T-helper 2 cell treated with Interferon-gamma antibody and Interleukin-4, amounts not matched to agents 100 ng/mL and 5 ng/mL, for 36 hours (primary cell): ENCODE measurements around the gene ARMH4. TPM values are rescaled to one million over a fixed set of nuclear protein-coding genes. Genes with fewer than 3 reads are reported as not detected.

Source experiments
- intact Hi-C: fragments of 100-400 bp; cut with micrococcal nuclease; formaldehyde crosslinking; loops from one replicate; pipeline ENCODE4 v1.15.1; 2023
- total RNA-seq: library from RNA; stranded (reverse); gene quantifications from 2 replicates; pipeline ENCODE4 v1.2.3, GENCODE V29; 2022

The ARMH4 gene
- total RNA-seq, 1 donor from 2014 or later = not detected

DNA sequence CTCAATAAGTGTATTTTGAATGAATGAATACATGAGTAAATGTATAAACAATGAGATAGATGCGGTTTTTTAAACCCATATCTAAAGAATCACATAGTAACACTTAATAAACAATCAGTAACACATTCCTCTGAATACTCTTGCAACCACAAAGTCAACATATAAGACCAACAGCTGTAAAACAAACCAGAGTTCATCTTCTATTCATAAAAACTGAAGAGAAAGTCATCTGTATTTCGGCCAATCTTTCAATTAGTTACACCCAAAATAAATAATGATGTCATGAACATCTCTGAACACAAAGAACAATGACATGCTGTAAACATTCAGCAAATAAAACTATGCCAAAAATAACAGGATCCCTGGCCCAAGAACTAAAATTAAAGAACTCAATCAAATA, 47.2 kb downstream of the ARMH4 start:
- intact Hi-C loops = loop anchor here (10.0 kb wide), 1 partner anchor 290 kb away; the partner anchor contains the start of gene TOMM20L

DNA sequence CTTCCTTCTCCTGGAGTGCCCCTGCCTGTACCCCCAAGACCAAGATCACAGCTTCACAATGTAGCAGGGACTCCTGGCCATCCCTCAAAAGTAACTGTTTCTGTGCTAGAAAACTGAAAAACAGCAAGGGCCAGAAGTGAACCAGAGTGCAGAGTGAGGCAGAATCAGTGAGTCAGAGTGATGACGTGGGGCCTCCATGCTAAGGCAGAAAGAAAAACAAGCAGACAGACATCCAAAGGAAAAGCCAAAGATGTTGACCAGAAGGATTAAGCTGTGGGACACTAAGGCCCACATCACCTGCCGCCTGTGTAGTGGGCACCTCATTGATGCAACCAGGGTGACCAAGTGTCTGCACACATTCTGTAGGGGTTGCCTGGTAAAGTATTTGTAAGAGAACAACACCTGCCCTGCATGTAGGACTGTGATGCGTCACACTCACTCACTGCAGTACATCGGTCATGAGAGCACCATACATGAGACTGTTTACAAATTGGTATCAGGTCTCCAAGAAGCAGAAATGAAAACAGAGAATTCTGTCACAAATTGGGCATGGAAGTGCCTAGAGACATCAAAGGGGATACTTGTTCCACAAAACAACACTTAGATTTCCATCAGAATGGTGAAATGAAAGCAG, 51.2 kb downstream of the ARMH4 start:
- intact Hi-C loops = loop anchor here (10.0 kb wide), 1 partner anchor 294 kb away; the partner anchor contains the start of gene TOMM20L

DNA sequence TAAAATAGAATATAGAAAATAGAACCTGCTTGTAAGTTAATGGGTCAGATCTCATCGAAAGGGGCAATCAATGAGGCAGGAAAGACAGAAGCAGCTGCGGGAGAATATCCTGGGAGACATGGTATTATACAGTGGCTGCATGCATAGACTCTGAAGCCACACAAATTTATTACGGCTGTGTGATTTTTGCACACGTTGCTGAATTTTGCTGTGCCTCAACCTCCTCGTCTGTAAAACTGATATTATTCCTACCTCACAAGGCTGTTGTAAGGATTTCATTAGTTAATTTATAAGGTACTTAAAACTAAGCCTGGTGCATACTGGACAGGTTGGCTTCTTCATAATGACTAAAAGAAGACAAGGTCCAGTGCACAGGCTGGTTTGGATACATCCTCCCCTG, 52.3 kb downstream of the ARMH4 start:
- intact Hi-C loops = loop anchor here (10.0 kb wide), 1 partner anchor 295 kb away; the partner anchor contains the start of gene TOMM20L

- intact Hi-C loops = no loop called here
Observed at GRCh38 chr14:58098507-58098906, 53.5 kb downstream of the ARMH4 start.

GRCh38 chr14:58096731-58097130, 55.3 kb downstream of the ARMH4 start:
- intact Hi-C loops = no loop called here

DNA sequence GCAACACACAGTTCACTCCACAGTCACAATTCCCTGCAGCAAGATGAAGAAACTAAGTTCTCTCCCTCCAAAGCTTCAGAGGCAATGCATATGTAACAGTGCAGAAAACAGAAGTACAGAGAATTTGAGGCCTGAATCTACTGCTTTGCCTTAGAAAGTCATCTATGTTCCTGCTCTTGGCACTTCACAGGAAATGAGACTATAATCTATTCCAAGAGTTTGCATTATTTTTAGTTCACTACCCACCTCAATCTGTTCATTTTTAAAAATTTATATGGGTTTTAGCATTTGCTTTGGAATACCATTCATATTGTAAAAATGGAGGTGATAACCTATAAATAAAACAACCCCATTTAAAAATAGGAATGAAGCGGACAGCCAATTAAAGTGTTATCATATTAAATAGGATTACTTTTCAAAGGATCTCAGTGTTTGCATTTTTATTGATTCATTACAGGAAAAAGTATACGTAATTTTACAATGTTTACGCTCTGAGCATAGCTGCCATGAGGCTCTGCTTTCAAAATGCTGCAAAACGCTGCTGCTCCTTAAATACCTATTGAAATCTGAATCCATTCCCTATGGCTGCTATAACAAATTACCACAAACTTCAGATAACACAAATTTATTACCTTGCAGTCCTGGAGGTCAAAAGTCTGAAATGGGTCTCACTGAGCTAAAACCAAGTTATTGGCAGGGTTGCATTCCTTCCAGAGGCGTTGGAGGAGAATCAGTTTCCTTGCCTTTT, 60.0 kb downstream of the ARMH4 start:
- intact Hi-C loops = no loop called here

- intact Hi-C loops = no loop called here
Observed at GRCh38 chr14:58089612-58090011, 62.4 kb downstream of the ARMH4 start.

GRCh38 chr14:58088961-58089360, 63.1 kb downstream of the ARMH4 start:
- intact Hi-C loops = no loop called here

DNA sequence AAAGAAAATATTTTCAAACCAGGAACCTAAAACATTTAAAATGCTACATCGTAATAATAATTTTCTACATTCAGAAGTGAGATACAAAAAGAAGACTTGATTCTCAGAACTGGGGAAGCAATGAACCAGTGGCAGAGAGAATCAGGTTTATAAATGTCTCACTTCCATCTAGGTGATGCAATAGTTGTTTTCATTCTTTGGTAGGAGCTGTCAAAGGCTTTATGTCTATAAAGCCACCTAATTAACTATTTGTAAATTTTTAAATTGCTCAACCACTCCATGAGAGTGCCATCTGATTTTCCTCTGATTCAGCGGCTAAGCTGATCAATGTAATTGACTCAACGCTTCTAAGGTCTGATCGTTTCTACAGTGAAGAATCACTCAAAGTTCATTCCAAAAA, 66.1 kb downstream of the ARMH4 start:
- intact Hi-C loops = no loop called here

DNA sequence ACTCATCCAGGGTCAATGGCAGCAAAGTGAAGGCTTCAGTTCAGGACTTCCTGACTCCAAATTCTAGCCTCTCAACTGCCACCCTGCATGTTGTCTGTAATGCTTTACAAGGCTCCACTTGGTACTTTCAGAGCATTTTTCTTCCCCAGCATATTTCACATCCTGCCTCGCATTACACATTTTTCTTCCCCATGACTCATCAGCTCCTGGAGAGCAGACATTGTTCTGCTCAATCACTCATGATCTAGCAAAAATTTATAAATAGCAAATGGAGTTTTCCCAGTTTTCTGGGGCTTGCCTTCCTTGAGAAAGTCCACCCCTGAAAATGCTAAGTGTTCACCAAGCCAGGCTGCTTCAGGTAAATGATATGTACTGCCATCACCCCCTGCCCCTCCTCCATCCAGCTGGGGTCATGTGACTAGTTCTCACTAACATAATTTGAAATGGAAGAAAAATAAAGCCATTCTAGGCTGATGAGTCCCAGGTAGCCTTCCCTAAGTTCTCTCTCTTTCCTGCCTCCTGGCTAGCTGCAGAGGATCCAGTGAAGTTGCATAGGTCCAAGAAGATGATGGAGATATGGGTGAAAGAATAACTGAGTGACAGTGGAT, 69.4 kb downstream of the ARMH4 start:
- intact Hi-C loops = no loop called here

GRCh38 chr14:58082011-58082410, 70.0 kb downstream of the ARMH4 start:
- intact Hi-C loops = no loop called here

DNA sequence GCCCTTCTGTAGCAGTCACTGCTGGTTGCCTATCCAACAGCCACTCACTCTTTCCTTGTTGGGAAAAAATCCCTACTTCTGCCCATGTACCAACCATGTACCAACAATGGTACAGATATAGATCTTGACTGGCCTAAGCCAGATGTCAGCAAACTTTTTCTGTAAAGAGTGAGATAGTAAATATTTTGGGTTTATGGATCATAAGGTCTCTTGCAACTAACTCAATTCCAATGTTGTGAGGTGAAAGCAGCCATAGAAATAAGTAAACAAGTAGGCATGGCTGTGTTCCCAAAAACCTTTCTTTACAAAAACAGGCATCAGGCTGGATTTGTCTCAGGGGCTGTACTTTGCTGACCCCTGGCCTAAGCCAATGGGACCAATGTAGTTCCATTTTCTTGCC, 73.5 kb downstream of the ARMH4 start:
- intact Hi-C loops = no loop called here

GRCh38 chr14:58078068-58078467, 73.9 kb downstream of the ARMH4 start:
- intact Hi-C loops = no loop called here

- intact Hi-C loops = no loop called here
Observed at GRCh38 chr14:58077621-58078020, 74.4 kb downstream of the ARMH4 start.

DNA sequence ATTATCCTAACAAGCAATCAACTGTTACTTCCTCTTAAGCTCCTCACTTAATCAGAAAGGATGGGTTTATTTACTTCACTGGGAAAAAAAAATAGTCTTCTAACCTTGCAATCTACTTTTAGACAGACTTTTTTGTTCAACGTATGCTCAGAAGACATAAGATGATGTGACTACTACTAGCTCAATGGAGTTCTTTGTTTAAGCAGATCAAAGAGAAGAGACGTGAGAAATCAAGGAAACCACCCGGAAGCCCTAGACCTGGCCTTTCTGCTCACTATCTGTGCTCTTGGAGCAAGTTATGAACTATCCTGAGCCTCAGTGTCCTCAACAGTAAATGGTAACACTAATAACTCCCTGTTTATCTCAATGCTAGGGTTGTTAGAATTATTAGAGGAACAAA, 78.5 kb downstream of the ARMH4 start:
- intact Hi-C loops = loop anchor here (2.0 kb wide), 2 partner anchors 381 to 541 kb away; no protein-coding TSS in a partner anchor

- intact Hi-C loops = loop anchor here (1.0 to 2.0 kb wide), 3 partner anchors 380 to 586 kb away; no protein-coding TSS in a partner anchor
Observed at GRCh38 chr14:58072288-58073071, 79.5 kb downstream of the ARMH4 start.

- intact Hi-C loops = no loop called here
Observed at GRCh38 chr14:58071341-58071740, 80.7 kb downstream of the ARMH4 start.

GRCh38 chr14:58068306-58068705, 83.7 kb downstream of the ARMH4 start:
- intact Hi-C loops = no loop called here

DNA sequence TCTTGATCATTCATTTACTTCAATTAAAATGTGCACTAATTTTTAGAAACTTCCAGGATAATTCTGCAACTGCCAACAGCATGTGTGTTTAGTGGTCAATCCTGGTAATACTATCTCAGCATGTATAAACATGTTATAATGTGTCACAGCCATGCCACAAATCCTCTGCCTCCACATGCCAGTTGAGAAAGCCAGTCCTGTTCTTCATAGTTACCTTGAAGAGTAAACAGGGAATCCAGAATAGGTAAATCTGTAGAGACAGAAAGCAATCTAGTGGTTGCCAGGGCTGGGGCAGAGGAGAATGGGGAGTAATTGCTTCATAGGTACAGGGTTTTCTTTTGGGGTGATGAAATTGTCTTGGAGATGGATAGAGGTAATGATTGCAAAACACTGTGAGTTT, 85.9 kb downstream of the ARMH4 start:
- intact Hi-C loops = no loop called here

DNA sequence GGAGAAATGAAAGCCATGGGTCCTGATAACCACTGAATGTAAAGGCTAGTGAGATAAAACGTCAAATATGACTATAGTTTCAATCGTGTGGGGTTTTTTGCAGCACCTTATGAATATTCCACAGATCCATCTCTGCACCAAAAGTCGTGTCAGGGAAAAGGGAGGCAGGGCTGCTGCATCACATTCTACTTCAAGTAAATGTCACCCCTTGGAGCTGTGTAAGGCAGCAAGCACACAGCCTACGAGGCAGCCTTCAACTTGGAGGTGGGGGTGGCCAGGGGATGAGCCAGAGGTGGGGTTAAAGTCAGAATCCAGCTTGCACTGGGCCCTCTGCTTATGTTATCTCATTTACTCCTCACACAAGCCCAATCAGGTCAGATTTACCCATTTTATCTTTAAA, 90.4 kb downstream of the ARMH4 start:
- intact Hi-C loops = no loop called here

DNA sequence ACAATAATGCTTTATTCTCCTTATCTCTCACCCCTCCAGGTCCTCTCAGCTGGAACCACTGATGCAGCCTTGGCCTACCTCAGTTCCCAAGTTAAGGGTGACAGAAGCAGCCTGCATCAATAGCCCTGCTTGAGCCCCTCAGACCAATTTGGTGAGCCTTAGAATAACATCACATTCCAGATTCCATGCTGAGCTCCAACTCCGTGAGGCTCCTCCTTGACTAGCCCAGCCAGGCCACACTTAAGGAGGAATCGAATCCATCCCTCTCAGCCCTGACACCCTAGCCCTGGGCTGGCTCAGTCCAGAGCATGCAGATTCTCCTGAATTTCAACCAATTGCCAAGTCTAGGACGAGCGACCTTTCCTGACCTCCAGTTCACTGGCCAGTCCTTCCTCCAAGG, 91.1 kb downstream of the ARMH4 start:
- intact Hi-C loops = no loop called here
